ENCODE results near the gene PAK1. TPM values are rescaled to one million over a fixed set of nuclear protein-coding genes. Genes with fewer than 3 reads are reported as not detected.

Gene PAK1
- total RNA-seq, 1 experiment from 2014 or later, result 60.1 TPM

DNA sequence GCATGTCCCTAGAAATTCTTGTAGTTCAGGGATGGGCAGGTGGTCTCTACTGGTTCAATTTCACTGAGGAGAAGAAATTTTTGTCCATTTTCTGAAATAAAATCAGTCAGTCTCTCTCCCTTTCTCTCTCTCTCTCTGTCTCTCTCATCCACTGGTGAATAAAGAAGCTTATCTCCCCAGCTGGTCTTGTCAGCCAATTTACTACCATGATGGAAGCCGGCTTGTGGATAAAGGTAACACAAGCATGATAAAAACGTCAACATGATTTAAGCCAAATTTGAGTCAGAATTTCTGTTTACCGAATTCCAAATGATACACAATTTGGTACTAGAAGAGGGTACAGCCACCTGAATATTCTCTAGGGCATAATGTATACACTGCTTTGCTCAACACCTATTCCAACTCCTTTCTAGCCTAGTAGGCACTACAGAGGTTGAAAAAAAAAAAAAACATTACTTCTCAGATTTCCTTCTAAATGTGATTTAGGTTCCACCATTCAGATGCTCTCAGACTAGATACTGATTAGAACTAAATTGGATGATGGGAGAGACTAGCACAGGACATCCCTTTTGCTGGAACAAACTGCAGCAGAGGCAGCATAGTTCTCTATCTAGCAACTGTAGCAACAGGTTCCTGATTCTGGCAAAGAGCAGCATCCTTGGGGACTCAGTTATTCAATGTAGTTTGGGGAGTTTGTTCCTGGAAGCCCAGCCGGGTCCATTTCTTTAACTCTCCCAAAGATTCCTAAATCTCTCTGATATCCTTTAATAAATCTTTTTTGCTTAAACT lies 18.8 kb downstream of the PAK1 start:
- Histone ChIP-seq H3K4me2 (ENCODE audit: low read depth, low read length, poor library complexity, severe bottlenecking) (no peak overlapping the region), H3K27ac (ENCODE audit: low read length) (no peak overlapping the region), H4K20me1 (ENCODE audit: insufficient read depth, low read depth, low read length) (no peaks in the 10 kb centered on the region), H3K4me3 (ENCODE audit: low read length) (no peak overlapping the region), H3K27me3 (ENCODE audit: low read length) (no peaks in the 10 kb centered on the region), H2AFZ (ENCODE audit: low read length) (no peak overlapping the region), H3K79me2 (ENCODE audit: low read length) (no peaks in the 10 kb centered on the region), H3K36me3 (ENCODE audit: insufficient read depth, low read length) (no peaks in the 10 kb centered on the region), H3K4me1 (ENCODE audit: low read length) (peaks cover 5% of the 10 kb centered on the region; the same call in 1 of the 2 replicates), H3K9ac (ENCODE audit: low read length) (no peak overlapping the region), H3K9me2 (replicated peaks; ENCODE audit: insufficient read depth, low read length) (no peaks in the 10 kb centered on the region), H3K9me3 (ENCODE audit: low read length) (no peaks in the 10 kb centered on the region)
- no peak for DNase-seq

GRCh38 chr11:77450227-77450626 lies 23.7 kb downstream of the PAK1 start:
- Histone ChIP-seq H4K20me1 (ENCODE audit: insufficient read depth, low read depth, low read length) (no peaks in the 10 kb centered on the region), H2AFZ (ENCODE audit: low read length) (no peak overlapping the region), H3K9me3 (ENCODE audit: low read length) (no peaks in the 10 kb centered on the region), H3K4me3 (ENCODE audit: low read length) (no peak overlapping the region), H3K4me2 (ENCODE audit: low read depth, low read length, poor library complexity, severe bottlenecking) (no peak overlapping the region), H3K27ac (ENCODE audit: low read length) (no peak overlapping the region), H3K27me3 (ENCODE audit: low read length) (no peaks in the 10 kb centered on the region), H3K79me2 (ENCODE audit: low read length) (no peaks in the 10 kb centered on the region), H3K9ac (ENCODE audit: low read length) (no peak overlapping the region), H3K9me2 (replicated peaks; ENCODE audit: insufficient read depth, low read length) (no peaks in the 10 kb centered on the region), H3K4me1 (ENCODE audit: low read length) (no peaks in the 10 kb centered on the region), H3K36me3 (ENCODE audit: insufficient read depth, low read length) (no peaks in the 10 kb centered on the region)
- DNase-seq, result no peak

- Histone ChIP-seq H3K9ac (ENCODE audit: low read length) (no peak overlapping the region), H3K27ac (ENCODE audit: low read length) (no peak overlapping the region), H3K27me3 (ENCODE audit: low read length) (no peaks in the 10 kb centered on the region), H3K4me2 (ENCODE audit: low read depth, low read length, poor library complexity, severe bottlenecking) (no peak overlapping the region), H3K79me2 (ENCODE audit: low read length) (no peaks in the 10 kb centered on the region), H3K4me1 (ENCODE audit: low read length) (no peaks in the 10 kb centered on the region), H3K9me2 (replicated peaks; ENCODE audit: insufficient read depth, low read length) (no peaks in the 10 kb centered on the region), H4K20me1 (ENCODE audit: insufficient read depth, low read depth, low read length) (no peaks in the 10 kb centered on the region), H3K9me3 (ENCODE audit: low read length) (no peaks in the 10 kb centered on the region), H3K4me3 (ENCODE audit: low read length) (no peak overlapping the region), H2AFZ (ENCODE audit: low read length) (no peak overlapping the region), H3K36me3 (ENCODE audit: insufficient read depth, low read length) (no peaks in the 10 kb centered on the region)
- no peak for DNase-seq
Measured at GRCh38 chr11:77449784-77450183, 24.1 kb downstream of the PAK1 start.

GRCh38 chr11:77449060-77449521 lies 24.8 kb downstream of the PAK1 start:
- no peak for DNase-seq
- no peak overlapping the region for H3K9ac ChIP-seq (ENCODE audit: low read length)

GRCh38 chr11:77448269-77448668 lies 25.6 kb downstream of the PAK1 start:
- no peak for DNase-seq
- no peak overlapping the region for H3K27ac ChIP-seq (ENCODE audit: low read length)
- H3K27me3 ChIP-seq (ENCODE audit: low read length), result no peaks in the 10 kb centered on the region
- no peak overlapping the region for H2AFZ ChIP-seq (ENCODE audit: low read length)
- no peaks in the 10 kb centered on the region for H3K36me3 ChIP-seq (ENCODE audit: insufficient read depth, low read length)
- H3K4me3 ChIP-seq (ENCODE audit: low read length), result no peak overlapping the region
- no peaks in the 10 kb centered on the region for H3K79me2 ChIP-seq (ENCODE audit: low read length)
- no peaks in the 10 kb centered on the region for H3K9me2 ChIP-seq (replicated peaks; ENCODE audit: insufficient read depth, low read length)
- H3K4me1 ChIP-seq (ENCODE audit: low read length), result no peaks in the 10 kb centered on the region
- H4K20me1 ChIP-seq (ENCODE audit: insufficient read depth, low read depth, low read length), result no peaks in the 10 kb centered on the region
- no peaks in the 10 kb centered on the region for H3K9me3 ChIP-seq (ENCODE audit: low read length)
- no peak overlapping the region for H3K4me2 ChIP-seq (ENCODE audit: low read depth, low read length, poor library complexity, severe bottlenecking)
- H3K9ac ChIP-seq (ENCODE audit: low read length), result no peak overlapping the region

More at GRCh38 chr11:77449060-77449521, 24.8 kb downstream of the PAK1 start:
- Histone ChIP-seq H4K20me1 (ENCODE audit: insufficient read depth, low read depth, low read length) (no peaks in the 10 kb centered on the region), H3K4me2 (ENCODE audit: low read depth, low read length, poor library complexity, severe bottlenecking) (no peak overlapping the region), H3K9me2 (replicated peaks; ENCODE audit: insufficient read depth, low read length) (no peaks in the 10 kb centered on the region), H3K36me3 (ENCODE audit: insufficient read depth, low read length) (no peaks in the 10 kb centered on the region), H3K4me3 (ENCODE audit: low read length) (no peak overlapping the region), H2AFZ (ENCODE audit: low read length) (no peak overlapping the region), H3K27ac (ENCODE audit: low read length) (no peak overlapping the region), H3K4me1 (ENCODE audit: low read length) (no peaks in the 10 kb centered on the region), H3K27me3 (ENCODE audit: low read length) (no peaks in the 10 kb centered on the region), H3K79me2 (ENCODE audit: low read length) (no peaks in the 10 kb centered on the region), H3K9me3 (ENCODE audit: low read length) (no peaks in the 10 kb centered on the region)

DNA sequence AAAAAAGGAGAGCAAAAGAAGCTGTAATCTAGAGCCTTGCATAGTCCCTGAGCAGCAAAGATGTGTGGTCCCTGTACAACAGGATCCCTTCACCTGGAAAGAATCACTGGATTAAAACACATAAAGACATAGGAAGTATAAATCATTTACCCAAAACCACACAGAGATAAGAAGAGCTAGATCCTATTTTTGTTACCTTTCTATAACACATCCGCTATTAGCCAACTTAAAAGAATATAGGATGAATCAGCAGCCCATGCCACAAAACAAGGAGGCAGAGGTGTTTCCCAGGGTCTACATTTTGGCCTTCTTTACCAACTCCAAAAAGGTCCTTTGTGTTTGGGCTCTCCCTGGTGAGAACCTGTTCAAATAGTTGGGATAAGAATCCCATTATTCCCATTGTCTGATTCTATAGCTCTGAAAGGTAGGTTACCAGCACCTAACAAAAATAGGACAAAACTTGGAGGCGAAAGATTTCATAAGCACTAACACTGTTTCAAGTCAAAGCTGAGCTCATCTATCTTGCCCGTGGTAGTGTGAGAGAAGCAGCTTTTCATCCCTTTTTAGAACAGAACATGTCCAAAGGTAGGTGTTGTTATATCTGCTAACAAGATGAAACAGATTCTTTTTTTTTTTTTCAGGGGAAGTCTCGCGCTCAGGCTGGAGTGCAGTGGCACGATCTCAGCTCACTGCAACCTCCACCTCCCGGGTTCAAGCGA lies 26.8 kb downstream of the PAK1 start:
- no peaks in the 10 kb centered on the region for H3K4me1 ChIP-seq (ENCODE audit: low read length)
- no peak overlapping the region for H3K9ac ChIP-seq (ENCODE audit: low read length)
- H2AFZ ChIP-seq (ENCODE audit: low read length), result no peak overlapping the region

GRCh38 chr11:77444261-77444660 lies 29.6 kb downstream of the PAK1 start:
- Histone ChIP-seq H3K9me3 (ENCODE audit: low read length) (no peaks in the 10 kb centered on the region), H3K27me3 (ENCODE audit: low read length) (no peaks in the 10 kb centered on the region), H4K20me1 (ENCODE audit: insufficient read depth, low read depth, low read length) (no peaks in the 10 kb centered on the region), H3K4me3 (ENCODE audit: low read length) (no peak overlapping the region), H3K9me2 (replicated peaks; ENCODE audit: insufficient read depth, low read length) (no peaks in the 10 kb centered on the region), H3K9ac (ENCODE audit: low read length) (no peak overlapping the region), H2AFZ (ENCODE audit: low read length) (no peak overlapping the region), H3K79me2 (ENCODE audit: low read length) (no peaks in the 10 kb centered on the region), H3K27ac (ENCODE audit: low read length) (no peak overlapping the region), H3K4me1 (ENCODE audit: low read length) (no peaks in the 10 kb centered on the region), H3K36me3 (ENCODE audit: insufficient read depth, low read length) (no peaks in the 10 kb centered on the region), H3K4me2 (ENCODE audit: low read depth, low read length, poor library complexity, severe bottlenecking) (no peak overlapping the region)
- no peak for DNase-seq

More for the DNA sequence above, 26.8 kb downstream of the PAK1 start:
- no peak overlapping the region for H3K4me3 ChIP-seq (ENCODE audit: low read length)
- no peaks in the 10 kb centered on the region for H3K79me2 ChIP-seq (ENCODE audit: low read length)
- no peak overlapping the region for H3K4me2 ChIP-seq (ENCODE audit: low read depth, low read length, poor library complexity, severe bottlenecking)
- H3K9me3 ChIP-seq (ENCODE audit: low read length), result no peaks in the 10 kb centered on the region
- no peak overlapping the region for H3K27ac ChIP-seq (ENCODE audit: low read length)
- no peaks in the 10 kb centered on the region for H4K20me1 ChIP-seq (ENCODE audit: insufficient read depth, low read depth, low read length)
- H3K9me2 ChIP-seq (replicated peaks; ENCODE audit: insufficient read depth, low read length), result no peaks in the 10 kb centered on the region
- no peaks in the 10 kb centered on the region for H3K36me3 ChIP-seq (ENCODE audit: insufficient read depth, low read length)
- no peak for DNase-seq
- H3K27me3 ChIP-seq (ENCODE audit: low read length), result no peaks in the 10 kb centered on the region

- H3K27ac ChIP-seq (ENCODE audit: low read length), result no peak overlapping the region
- H3K79me2 ChIP-seq (ENCODE audit: low read length), result no peaks in the 10 kb centered on the region
- H3K9me3 ChIP-seq (ENCODE audit: low read length), result no peaks in the 10 kb centered on the region
- no peaks in the 10 kb centered on the region for H3K27me3 ChIP-seq (ENCODE audit: low read length)
- no peaks in the 10 kb centered on the region for H3K4me1 ChIP-seq (ENCODE audit: low read length)
- no peak overlapping the region for H3K4me3 ChIP-seq (ENCODE audit: low read length)
- DNase-seq, result no peak
- no peak overlapping the region for H3K4me2 ChIP-seq (ENCODE audit: low read depth, low read length, poor library complexity, severe bottlenecking)
- H3K36me3 ChIP-seq (ENCODE audit: insufficient read depth, low read length), result no peaks in the 10 kb centered on the region
- H3K9ac ChIP-seq (ENCODE audit: low read length), result no peak overlapping the region
- H3K9me2 ChIP-seq (replicated peaks; ENCODE audit: insufficient read depth, low read length), result no peaks in the 10 kb centered on the region
- H2AFZ ChIP-seq (ENCODE audit: low read length), result no peak overlapping the region
- no peaks in the 10 kb centered on the region for H4K20me1 ChIP-seq (ENCODE audit: insufficient read depth, low read depth, low read length)
Measured at GRCh38 chr11:77442394-77443053, 31.4 kb downstream of the PAK1 start.

Measured in Karpas-422 (cell line).